Muscle of leg (tissue), 9 donors: ENCODE data around the gene NCMAP. TPM values are rescaled to one million over a fixed set of nuclear protein-coding genes. Genes with fewer than 3 reads are reported as not detected.

Source experiments
- polyA plus RNA-seq, 8 donors: library from polyadenylated mRNA; unstranded; fragments of 120-200 nt; gene quantifications; one replicate each; pipeline versions ENCODE4 v1.2.1 to v1.2.3, GENCODE V29; 2013; ENCODE audit warnings: inconsistent platforms in 1 of 8, low replicate concordance in 1 of 8; ENCODE audit not compliant: insufficient read length in 8 of 8, insufficient read depth in 1 of 8
- total RNA-seq: library from RNA; stranded (reverse); fragments of 120-200 nt; gene quantifications from one replicate; pipeline ENCODE4 v1.2.4, GENCODE V29; 2013

The NCMAP gene
- total and polyA plus RNA-seq, 9 donors: 0.05 to 0.92 (median 0.08) TPM; not detected in 3

Other genes with a start within 250 kb of the NCMAP start
- 0.09 TPM for gene GRHL3, start 236.7 kb upstream of the NCMAP start, total RNA-seq
- gene GRHL3, start 236.7 kb upstream of the NCMAP start, polyA plus RNA-seq: 1 to 10 TPM in 1 of 8 donors, under 1 TPM in 5, not detected in 2; 0.05 to 7.7 (median 0.10) TPM
- gene STPG1, start 142.3 kb upstream of the NCMAP start, total RNA-seq: 1.4 TPM
- gene STPG1, start 142.3 kb upstream of the NCMAP start, polyA plus RNA-seq: 1 to 10 TPM in 6 of 8 donors, under 1 TPM in 2; 0.94 to 2.5 (median 1.6) TPM
- gene NIPAL3, start 140.3 kb upstream of the NCMAP start, total RNA-seq: 4.9 TPM
- 1 to 10 TPM; 3.2 to 5.9 (median 4.6) TPM for gene NIPAL3, start 140.3 kb upstream of the NCMAP start, polyA plus RNA-seq
- gene RCAN3, start 53.3 kb upstream of the NCMAP start, total RNA-seq: 1.4 TPM
- 1 to 10 TPM in 7 of 8 donors, under 1 TPM in 1; 0.95 to 4.0 (median 1.6) TPM for gene RCAN3, start 53.3 kb upstream of the NCMAP start, polyA plus RNA-seq
- 30.4 TPM for gene SRRM1, start 87.2 kb downstream of the NCMAP start, total RNA-seq
- 100 to 1,000 TPM in 1 of 8 donors, 10 to 100 TPM in 7; 59.2 to 116 (median 80.5) TPM for gene SRRM1, start 87.2 kb downstream of the NCMAP start, polyA plus RNA-seq
- gene CLIC4, start 189.4 kb downstream of the NCMAP start, total RNA-seq: 104 TPM
- 100 to 1,000 TPM; 103 to 173 (median 132) TPM for gene CLIC4, start 189.4 kb downstream of the NCMAP start, polyA plus RNA-seq